ENCODE measurements around the gene CLBA1.

DNA sequence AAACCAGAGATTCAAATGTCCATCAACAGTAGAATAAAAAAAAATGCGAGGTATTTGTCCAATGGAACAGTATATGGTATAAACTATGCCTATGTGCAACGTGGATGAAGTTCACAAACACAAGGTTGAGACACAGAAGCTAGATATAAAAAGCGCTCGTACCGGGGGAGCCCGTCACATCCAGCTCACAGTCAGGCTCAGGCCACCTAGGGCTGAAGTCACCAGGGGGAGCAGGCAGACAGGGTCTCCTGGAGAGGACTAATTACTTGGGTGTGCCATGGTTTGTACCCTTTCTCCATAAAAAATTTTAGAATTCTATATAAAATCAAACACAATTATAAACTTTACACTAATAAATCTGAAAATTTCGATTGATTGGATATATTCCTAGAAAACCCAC lies 21.0 kb upstream of the CLBA1 start:
- no peak for TF ChIP-seq L3MBTL2 (conservative IDR thresholded peaks at IDR 0.05)
- no peak for TF ChIP-seq SP1 (IDR thresholded peaks at IDR 0.05)
